Neural progenitor cell (in vitro differentiated cells): Measurements from ENCODE around the gene ANKMY1.

Source experiments
- EZH2 ChIP-seq: fragments of 200-600 bp; sonication (generic); IDR thresholded peaks from 2 replicates; pipeline ENCODE4 v1.6.1; 2017; ENCODE audit warnings: antibody characterized with exemption, mild to moderate bottlenecking, moderate library complexity
- EZH2phosphoT487 ChIP-seq: fragments of 200-600 bp; sonication (generic); IDR thresholded peaks from 2 replicates; pipeline ENCODE4 v1.6.1; 2017; ENCODE audit warnings: antibody characterized with exemption
- TF ChIP-seq, protein P1 (sequence below): fragments of 200-600 bp; sonication (generic); IDR thresholded peaks from 2 replicates; pipeline ENCODE4 v1.5.1; 2017; ENCODE audit warnings: antibody characterized with exemption, mild to moderate bottlenecking

DNA sequence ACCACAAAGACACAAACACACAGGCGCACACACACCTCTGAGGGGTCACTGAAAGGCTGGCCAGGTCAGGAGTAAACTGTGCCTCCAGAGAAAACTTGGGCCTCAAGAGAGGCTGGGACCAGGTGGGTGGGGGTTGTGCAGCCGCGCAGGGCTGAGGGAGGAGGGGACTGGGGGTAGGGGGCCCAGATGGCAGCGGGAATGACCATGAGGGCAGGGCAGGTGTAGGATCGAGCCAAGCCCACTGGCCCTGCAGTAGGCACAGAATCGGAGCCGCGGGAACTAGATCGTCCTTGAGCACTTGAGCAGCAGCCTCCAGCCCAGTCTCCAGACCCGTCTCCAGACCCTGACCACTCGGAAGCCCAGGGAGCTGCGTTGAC, 36.8 kb downstream of the ANKMY1 start:
- TF ChIP-seq, protein P1, sequence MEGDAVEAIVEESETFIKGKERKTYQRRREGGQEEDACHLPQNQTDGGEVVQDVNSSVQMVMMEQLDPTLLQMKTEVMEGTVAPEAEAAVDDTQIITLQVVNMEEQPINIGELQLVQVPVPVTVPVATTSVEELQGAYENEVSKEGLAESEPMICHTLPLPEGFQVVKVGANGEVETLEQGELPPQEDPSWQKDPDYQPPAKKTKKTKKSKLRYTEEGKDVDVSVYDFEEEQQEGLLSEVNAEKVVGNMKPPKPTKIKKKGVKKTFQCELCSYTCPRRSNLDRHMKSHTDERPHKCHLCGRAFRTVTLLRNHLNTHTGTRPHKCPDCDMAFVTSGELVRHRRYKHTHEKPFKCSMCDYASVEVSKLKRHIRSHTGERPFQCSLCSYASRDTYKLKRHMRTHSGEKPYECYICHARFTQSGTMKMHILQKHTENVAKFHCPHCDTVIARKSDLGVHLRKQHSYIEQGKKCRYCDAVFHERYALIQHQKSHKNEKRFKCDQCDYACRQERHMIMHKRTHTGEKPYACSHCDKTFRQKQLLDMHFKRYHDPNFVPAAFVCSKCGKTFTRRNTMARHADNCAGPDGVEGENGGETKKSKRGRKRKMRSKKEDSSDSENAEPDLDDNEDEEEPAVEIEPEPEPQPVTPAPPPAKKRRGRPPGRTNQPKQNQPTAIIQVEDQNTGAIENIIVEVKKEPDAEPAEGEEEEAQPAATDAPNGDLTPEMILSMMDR, result no peak
- TF ChIP-seq EZH2 (no peak), EZH2phosphoT487 (no peak)
